HG03565 (cell line): ENCODE data around the gene PROX1.
"Not testable (repeated sequence)": the region's sequence is repeated elsewhere in the genome, so short reads cannot be mapped to it uniquely, and the experiment has no call there.

ENCODE experiments used
- ATAC-seq: cut with Tn5 transposase; IDR thresholded peaks from one replicate; pipeline ENCODE4 v1.9.1; 2021; ENCODE audit warnings: mild to moderate bottlenecking, moderate library complexity; ENCODE audit not compliant: unreplicated experiment

Gene PROX1

GRCh38 chr1:214066936-214067335, 79.2 kb downstream of the PROX1 start:
- no peak for ATAC-seq

DNA sequence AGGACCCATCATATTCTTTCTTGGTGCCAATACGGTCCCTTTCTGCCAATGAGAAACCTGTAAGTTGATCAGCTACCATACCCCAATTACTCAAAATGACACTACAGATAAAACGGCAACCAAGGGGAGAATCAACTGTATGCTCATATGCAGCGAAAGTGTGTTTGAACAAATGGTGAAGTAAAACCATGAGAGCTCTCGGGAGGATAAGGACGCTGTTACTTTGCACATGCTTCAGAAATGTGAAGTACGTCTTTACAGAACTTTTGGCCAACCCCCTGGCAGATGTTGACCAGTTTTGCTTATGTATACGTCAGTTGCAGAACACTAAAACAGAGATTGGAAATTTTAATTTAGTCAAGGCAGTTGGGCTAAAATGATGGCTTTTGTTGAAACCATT, 79.6 kb downstream of the PROX1 start:
- no peak for ATAC-seq

DNA sequence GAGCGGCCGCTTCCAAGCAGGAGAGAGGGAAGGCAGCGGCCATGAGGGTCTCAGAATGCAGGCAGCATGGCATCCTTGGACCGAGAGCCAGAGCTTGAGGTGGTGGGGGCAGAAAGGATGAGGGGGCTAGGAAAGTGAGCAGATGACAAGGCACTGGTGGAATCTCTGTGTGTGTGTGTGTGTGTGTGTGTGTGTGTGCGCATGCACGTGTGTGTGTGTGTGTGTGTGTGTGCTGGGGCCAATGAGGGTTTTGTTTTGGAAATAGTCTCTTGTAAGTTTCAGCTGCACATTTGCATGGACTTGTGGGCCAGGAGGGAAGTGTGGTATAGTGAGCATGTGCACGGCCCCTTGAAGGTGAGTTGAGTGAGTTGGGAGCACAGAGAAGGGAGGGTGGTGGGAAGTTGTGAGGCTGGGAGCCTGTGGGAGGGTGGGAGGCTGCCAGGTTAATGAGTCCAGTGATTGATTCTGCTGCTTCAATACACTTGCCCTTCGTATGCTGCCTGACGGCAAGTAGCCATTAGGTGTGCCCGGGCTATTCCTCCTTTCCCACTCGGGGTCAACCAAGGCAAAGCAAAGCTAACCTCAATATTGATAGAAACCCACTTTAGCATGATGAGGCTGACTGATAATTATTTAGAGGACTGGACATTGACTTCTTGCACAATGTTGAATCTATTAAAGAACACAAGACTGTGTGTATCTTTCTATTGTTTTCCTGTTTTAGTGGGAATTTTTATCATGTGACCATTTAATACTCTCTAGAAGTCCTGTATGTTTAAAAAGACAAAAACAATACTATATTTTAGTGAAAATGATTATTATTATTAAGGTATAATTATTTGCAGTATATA, 80.3 kb downstream of the PROX1 start:
- no peak for ATAC-seq

DNA sequence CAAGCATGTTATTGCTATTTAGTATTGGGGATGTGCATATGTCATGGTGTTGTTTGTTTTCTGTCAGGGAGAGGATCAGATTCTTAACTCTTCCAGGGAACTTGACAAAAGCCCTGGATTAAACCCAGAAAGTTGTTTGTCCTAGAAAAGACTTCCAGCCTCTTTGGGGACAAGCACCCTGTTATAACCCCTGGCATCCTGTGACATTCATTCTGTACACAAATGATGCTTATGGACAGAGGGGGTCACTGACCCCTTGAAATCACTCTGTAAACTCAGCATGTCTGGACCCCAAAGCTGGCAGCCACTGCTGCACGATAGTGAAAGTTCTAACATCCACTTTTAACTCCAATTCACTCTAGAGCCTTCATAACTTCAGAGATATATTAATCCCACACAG, 81.2 kb downstream of the PROX1 start:
- no peak for ATAC-seq

DNA sequence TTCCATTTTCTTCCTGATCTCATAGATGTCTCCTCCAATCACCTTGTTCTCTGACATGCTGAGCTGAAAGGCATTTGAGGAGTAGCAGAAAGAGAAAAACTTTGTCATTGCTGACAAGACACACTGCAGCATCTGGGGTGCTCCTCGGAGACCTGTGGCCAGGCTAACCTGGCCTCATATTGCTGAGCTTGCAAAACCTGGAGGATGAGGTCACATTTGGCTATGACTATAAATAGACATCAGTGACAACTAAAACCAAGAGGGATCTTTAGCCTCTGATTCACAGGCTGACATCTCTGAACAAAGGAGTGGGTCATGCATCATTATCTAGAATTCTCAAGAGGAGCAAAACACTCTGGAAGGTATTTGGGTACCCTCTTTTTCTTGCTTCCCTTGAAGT, 83.7 kb downstream of the PROX1 start:
- ATAC-seq, result no peak

GRCh38 chr1:214072426-214073157, 84.8 kb downstream of the PROX1 start:
- ATAC-seq, result no peak

- no peak for ATAC-seq
Measured at GRCh38 chr1:214074477-214074876, 86.7 kb downstream of the PROX1 start.

DNA sequence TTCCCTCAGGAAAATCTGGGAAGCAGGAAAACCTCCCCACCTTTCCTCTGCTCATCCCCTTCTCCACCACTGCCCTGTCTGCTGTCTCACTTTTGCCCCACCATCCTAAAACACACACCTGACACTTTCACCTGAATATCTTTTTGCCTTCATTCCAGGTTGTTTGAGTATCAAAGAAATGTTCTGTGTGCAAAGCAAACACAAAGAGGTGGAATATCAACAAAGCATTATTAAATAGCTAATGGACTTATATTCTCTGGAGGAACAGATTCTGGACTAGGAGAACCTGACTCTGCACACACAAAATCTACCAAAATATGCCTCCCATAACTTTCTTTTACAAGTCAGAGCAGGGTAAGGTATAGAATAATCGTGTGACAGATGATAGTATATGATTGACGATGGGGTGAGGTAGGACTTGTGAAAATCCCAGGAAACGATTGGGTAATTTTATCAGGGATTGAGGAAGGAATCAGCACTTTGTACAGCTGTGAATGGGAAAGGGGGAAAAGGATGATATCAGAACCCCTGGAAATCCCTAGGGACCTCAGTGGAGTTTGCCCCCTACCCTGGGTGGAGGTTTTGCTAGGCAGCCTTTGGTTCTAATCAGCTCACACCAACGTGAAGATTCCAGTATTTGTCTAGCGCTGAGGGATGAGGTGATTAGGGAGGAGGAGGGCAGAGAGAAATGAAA, 87.7 kb downstream of the PROX1 start:
- ATAC-seq, result no peak

- no peak for ATAC-seq
Measured at GRCh38 chr1:214075999-214076707, 88.4 kb downstream of the PROX1 start.

GRCh38 chr1:214076708-214077065, 88.9 kb downstream of the PROX1 start:
- no peak for ATAC-seq

DNA sequence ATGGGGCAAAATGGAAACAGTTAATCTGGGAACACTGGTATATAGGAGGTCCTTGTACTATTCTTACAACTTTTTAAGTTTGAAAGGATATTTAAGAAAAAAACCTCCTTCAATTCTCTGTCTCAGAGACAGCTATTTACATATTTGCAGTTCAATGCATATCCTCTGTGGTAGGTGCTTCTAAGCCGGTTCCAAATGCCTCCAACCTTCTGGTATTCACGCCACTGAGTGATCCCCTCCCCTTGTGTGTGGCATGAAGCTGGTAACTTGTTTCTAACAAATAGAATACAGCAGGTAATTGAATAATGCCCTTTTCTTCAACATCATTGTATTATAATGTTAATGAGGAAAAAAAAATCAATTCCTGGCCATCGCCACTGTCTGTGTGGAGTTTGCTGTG, 91.2 kb downstream of the PROX1 start:
- ATAC-seq, result no peak

- no peak for ATAC-seq
Measured at GRCh38 chr1:214085325-214085724, 97.6 kb downstream of the PROX1 start.

- ATAC-seq, result no peak
Measured at GRCh38 chr1:214086945-214087344, 99.2 kb downstream of the PROX1 start.

DNA sequence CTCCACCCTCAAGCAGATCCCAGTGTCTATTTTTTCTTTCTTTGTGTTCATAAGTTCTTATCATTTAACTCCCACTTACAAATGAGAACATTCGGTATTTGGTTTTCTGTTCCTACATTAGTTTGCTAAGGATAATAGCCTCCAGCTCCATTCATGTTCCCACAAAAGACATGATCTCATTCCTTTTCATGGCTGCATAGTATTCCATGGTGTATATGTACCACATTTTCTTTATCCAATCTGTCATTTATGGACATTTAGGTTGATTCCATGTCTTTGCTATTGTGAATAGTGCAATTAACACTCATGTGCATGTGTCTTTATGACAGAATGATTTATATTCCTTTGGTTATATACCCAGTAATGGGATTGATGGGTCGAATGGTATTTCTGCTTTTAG, 101.2 kb downstream of the PROX1 start:
- not testable (repeated sequence) for ATAC-seq
